HG03575 (cell line): ENCODE data around the gene PKMYT1.

Source experiments
- ATAC-seq: cut with Tn5 transposase; IDR thresholded peaks from one replicate; pipeline ENCODE4 v1.9.1; 2021; ENCODE audit not compliant: unreplicated experiment, insufficient number of reproducible peaks, low FRiP score; ENCODE audit errors: extremely low read depth

Gene PKMYT1

DNA sequence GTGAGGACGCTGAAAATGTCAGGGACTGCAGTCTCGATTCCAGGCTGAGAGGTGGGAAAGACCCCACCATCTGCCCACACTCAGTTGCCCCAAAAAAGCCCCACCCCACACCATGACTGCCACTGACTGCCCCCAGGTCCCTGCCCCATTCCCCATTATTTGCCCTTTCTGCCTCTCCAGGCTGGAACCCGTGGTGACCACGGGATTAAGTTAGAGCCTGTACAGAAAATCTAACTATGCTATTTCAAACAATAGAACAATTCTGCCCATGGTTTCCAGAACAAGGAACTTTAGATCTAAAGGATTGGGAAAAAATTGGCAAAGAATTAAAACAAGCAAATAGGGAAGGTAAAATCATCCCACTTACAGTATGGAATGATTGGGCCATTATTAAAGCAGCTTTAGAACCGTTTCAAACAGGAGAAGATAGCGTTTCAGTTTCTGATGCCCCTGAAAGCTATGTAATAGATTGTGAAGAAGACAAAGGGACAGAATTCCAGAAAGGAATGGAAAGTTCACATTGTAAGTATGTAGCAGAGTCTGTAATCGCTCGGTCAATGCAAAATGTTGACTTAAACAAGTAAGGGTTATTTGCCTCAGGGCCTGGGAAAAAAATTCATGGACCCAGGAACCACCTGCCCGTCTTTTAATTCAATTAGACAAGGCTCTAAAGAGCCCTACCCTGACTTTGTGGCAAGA is 54.1 kb downstream of the PKMYT1 start:
- no peak for ATAC-seq

GRCh38 chr16:2924901-2925755 is 55.1 kb downstream of the PKMYT1 start:
- no peak for ATAC-seq

- ATAC-seq, result no peak
Observed at GRCh38 chr16:2923481-2923880, 56.8 kb downstream of the PKMYT1 start.
